Left ventricle myocardium superior (tissue), 1 donor: Measurements from ENCODE around the gene LMAN1L. TPM values are rescaled to one million over a fixed set of nuclear protein-coding genes. Genes with fewer than 3 reads are reported as not detected.
A peak's percentile ranks its signal among the peaks of the same experiment; 100 is the strongest.

Source experiments
- ATAC-seq: fragments of 200-7000 bp; cut with Tn5 transposase; one replicate; pipeline ENCODE4 v1.9.1; 2020; ENCODE audit warnings: mild to moderate bottlenecking, moderate library complexity
- DNase-seq: peaks from one replicate; pipeline ENCODE4 v3.0.0-alpha.2; 2020
- intact Hi-C: fragments of 100-400 bp; cut with micrococcal nuclease; formaldehyde crosslinking; loops from one replicate; pipeline ENCODE4 v1.11.0; 2022
- total RNA-seq: library from RNA; stranded (reverse); fragmentation: NEBNext Ultra II Directional; extraction: Animal tissue kit (Norgen Biotek cat#: 25700); gene quantifications from one replicate; pipeline ENCODE4 v1.2.1, GENCODE V29; 2021
- donor health status: DM: no; HTN: yes; CAD: no; lungs with severe emphysema.

LMAN1L gene
- total RNA-seq, 1 donor from 2014 or later: 23.5 TPM

DNA sequence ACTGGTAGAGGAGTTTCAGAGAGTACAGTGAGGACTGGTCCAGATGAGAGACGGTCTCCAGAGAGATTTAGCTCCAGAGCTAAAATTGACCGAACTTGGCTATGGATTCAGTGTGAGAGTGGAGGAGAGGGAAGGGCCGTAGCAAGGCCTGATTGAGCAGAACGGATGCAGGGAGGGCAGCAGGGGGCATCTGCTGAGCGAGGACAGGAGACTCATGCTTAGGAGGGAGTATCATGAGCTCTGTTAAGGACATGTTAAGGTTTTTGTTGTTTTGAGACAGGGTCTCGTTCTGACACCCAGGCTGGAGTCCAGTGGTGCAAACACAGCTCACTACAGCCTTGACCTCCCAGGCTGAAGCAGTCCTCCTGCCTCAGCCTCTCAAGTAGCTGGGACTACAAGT is 7.7 kb upstream of the LMAN1L start:
- intact Hi-C loops: no loop called here
- DNase-seq (no peak), ATAC-seq (no peak)

- DNase-seq: no peak
- intact Hi-C loops: no loop called here
- no peak for ATAC-seq
These were observed 5.4 kb upstream of the LMAN1L start for GRCh38 chr15:74807282-74807681.

- peak; percentile 71 for ATAC-seq
These were observed 4.4 kb upstream of the LMAN1L start for GRCh38 chr15:74808078-74808839.

DNA sequence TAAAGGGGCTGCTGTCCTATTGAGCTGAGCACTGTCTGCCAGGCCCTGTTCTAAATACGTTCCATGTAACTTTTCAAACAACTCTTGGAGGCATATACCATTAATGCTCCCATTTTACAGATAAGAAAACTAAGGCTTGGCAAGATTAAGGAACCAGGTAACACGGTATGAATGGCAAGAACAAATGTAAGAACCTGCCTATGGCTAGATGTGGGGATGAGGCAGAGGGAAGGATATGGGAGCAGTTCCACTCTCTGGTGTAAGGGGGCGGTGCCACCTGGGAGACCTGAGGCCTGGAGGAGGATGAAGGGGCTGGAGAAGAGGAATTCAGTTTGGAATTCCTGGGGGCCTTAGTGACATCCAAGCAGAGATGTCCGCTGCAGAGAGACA is 3.8 kb upstream of the LMAN1L start:
- intact Hi-C loops: no loop called here
- ATAC-seq: no peak
- no peak for DNase-seq

More at GRCh38 chr15:74808078-74808839, 4.4 kb upstream of the LMAN1L start:
- intact Hi-C loops: no loop called here
- DNase-seq: peak; percentile 69

DNA sequence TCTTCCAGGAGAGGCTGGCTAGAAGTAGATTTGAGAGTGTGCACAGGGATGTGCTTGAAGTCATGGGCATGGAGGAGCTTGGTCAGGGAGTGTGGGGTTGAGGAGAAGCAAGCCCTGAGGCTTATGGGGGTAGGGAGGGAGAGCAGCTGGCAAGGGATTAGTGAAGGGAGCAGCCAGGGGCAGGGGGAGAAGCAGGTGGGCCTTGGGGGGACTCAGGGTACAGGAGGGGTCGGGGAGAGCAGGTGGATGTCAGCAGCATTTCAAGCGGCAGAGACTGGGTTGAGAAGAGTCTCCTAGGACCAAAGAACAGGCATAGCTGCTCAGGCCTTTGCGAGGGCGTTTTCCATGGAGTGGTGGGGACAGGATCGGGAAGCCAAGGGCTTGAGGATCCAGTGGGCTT is 3.4 kb upstream of the LMAN1L start:
- intact Hi-C loops: no loop called here
- DNase-seq (no peak), ATAC-seq (no peak)

DNA sequence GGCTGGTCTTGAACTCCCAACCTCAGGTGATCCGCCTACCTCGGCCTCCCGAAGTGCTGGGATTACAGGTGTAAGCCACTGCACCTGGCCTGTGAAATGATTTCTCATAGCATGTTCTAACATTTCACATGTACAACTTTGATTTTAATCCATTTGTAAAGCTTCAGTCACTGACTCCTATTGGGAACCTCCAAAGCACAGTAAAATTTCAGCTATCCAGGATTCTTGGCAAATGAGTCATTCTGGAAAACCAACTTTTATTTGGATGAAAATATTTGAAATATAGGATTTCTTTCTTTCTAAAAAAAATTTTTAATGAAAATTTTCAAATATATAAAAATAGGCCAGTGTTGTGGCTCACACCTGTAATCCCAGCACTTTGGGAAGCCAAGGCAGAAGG is 2.7 kb upstream of the LMAN1L start:
- ATAC-seq (no peak), DNase-seq (no peak)
- intact Hi-C loops: no loop called here

GRCh38 chr15:74815121-74815934 is 2.7 kb downstream of the LMAN1L start:
- intact Hi-C loops: no loop called here
- ATAC-seq: peak; percentile 58

GRCh38 chr15:74815961-74816360 is 3.3 kb downstream of the LMAN1L start:
- intact Hi-C loops: no loop called here
- no peak for ATAC-seq
- no peak for DNase-seq

More at GRCh38 chr15:74815121-74815934, 2.7 kb downstream of the LMAN1L start:
- peak; percentile 80 for DNase-seq

- ATAC-seq: peak; percentile 2
- intact Hi-C loops: no loop called here
- no peak for DNase-seq
These were observed 4.2 kb downstream of the LMAN1L start for GRCh38 chr15:74816624-74817369.

DNA sequence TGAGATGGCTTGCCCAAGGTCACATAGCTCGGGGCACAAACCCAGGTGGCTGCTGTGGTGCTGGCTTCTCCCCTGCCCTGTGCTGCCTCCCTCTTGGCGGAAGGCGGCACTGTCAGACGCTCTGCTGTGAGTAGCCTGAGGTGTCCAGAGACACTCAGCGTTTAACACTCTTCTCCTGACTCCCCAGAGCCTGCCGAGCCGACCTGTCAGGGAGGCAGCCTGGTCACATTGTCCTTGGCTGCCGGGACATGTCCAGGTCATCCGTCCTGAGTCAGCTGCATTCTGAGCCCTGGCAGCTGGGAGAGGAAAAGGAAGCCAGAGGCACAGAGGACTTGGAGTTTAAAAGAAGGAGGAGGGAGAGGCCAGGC is 4.7 kb downstream of the LMAN1L start:
- intact Hi-C loops: no loop called here
- peak; percentile 77 for DNase-seq
- ATAC-seq: peak; percentile 84

GRCh38 chr15:74820056-74820455 is 7.4 kb downstream of the LMAN1L start:
- ATAC-seq: no peak
- intact Hi-C loops: no loop called here
- no peak for DNase-seq

- intact Hi-C loops: no loop called here
- DNase-seq (no peak), ATAC-seq (no peak)
These were observed 8.6 kb downstream of the LMAN1L start for GRCh38 chr15:74821091-74821789.

DNA sequence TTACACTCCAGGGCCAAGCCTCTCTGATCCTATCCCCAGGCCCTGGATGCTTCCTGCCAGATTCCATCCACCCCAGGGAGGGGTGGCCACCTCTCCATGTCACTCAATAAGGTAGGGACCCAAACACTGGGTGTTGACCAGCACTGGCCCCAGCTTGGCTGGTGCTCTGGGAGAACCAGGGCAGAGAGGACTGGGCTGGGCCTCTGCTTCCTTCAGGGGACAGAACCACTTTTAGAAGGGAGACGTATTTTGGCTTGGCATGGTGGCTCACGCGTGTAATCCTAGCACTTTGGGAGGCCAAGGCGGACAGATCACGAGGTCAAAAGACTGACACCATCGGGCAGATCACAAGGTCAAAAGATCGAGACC is 9.1 kb downstream of the LMAN1L start:
- intact Hi-C loops: no loop called here
- DNase-seq: no peak
- ATAC-seq: no peak

- intact Hi-C loops: no loop called here
- ATAC-seq (no peak), DNase-seq (no peak)
These were observed 9.6 kb downstream of the LMAN1L start for GRCh38 chr15:74822233-74822632.

- DNase-seq: no peak
- intact Hi-C loops: no loop called here
- ATAC-seq: no peak
These were observed 10.7 kb downstream of the LMAN1L start for GRCh38 chr15:74823324-74823723.

DNA sequence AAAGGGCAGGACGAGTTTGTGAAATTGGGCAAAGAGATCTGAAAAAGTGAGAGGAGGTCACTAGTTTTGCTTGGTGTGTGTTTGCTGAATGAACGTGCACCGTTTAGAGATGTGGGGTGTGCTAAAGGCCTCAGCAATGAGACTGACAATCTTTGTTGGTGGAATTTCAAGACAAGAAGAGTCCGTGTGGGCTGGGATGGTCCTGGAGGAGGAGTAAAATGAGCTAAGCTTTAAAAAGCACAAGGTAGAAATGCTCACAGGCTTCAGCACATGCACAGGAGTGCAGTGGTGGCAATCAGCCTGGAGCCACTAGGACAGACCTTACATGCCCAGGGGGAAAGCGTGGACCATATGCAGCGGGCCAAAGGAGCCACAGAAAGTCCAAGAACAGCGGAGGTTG is 12.3 kb downstream of the LMAN1L start:
- intact Hi-C loops: no loop called here
- no peak for ATAC-seq
- DNase-seq: no peak

DNA sequence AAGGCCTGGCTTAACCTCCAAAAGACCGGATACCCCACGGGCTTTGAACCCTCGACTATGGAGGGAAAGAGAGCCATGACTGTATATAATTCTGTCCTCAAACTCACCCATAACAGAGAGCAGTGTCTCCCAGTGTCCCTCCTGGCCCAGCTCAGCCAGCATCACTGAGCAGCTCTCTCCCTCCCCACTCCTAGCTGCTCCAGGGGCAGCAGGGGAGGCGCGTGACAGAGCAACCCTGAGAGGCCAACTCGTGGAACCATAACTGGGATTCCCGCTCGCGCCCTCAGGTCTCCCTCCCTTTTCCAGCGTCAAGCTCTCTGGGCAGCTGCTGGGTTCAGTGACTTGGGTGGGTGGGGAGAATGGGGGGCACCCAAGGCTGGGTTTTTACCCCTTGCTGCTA is 13.2 kb downstream of the LMAN1L start:
- DNase-seq (no peak), ATAC-seq (no peak)
- intact Hi-C loops: no loop called here

DNA sequence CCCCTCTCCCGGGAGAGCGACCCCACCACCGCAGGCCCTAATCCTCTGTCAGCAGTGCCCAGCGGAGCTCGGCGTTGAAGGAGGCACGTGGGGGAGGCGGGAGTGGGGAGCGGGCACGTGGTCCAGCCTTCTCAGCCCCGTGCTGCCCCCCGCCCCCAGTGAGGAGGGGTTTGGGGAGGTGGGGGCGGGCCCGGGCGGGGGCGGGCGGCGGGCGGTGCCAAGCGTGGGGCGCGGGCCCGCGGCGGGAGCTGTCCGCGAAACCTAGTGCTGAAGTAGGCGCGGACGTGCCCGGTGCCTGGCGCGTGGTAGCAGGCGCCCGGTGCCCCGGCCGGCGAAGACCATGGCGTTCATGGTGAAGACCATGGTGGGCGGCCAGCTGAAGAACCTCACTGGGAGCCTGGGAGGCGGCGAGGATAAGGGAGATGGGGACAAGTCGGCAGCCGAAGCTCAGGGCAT is 13.8 kb downstream of the LMAN1L start, which contains the start of gene CPLX3:
TSS of gene CPLX3 (plus strand) at position 264 of the 456 bp plus-strand sequence. CDS start at position 341, 77 bp downstream.
- ATAC-seq: peak; percentile 52
- intact Hi-C loops: no loop called here
- DNase-seq: peak; percentile 58

GRCh38 chr15:74826921-74827320 is 14.3 kb downstream of the LMAN1L start:
- no peak for ATAC-seq
- no peak for DNase-seq
- intact Hi-C loops: no loop called here
